HCT116 (cell line): Measurements from ENCODE around the gene ACMSD.
"Not testable (repeated sequence)": the region's sequence is repeated elsewhere in the genome, so short reads cannot be mapped to it uniquely, and the experiment has no call there.

Source experiments
- CTCF ChIP-seq, 3 experiments: fragments of 200-600 bp in 1 of 3; sonication (generic) in 1 of 3; IDR thresholded peaks in 2 of 3; conservative IDR thresholded peaks in 1 of 3; 2 replicates each; pipeline ENCODE4 v1.5.1; 2012 to 2017; ENCODE audit warnings: low read depth in 2 of 3, low read length in 2 of 3, antibody characterized with exemption in 1 of 3, borderline replicate concordance in 1 of 3, control low read depth in 1 of 3, mild to moderate bottlenecking in 1 of 3, mixed read lengths in 1 of 3, mixed run types in 1 of 3, moderate library complexity in 1 of 3; ENCODE audit not compliant: insufficient read depth in 1 of 3
- EZH2 ChIP-seq: fragments of 200-600 bp; sonication (generic); IDR thresholded peaks from 2 replicates; pipeline ENCODE4 v1.6.1; 2017; ENCODE audit warnings: antibody characterized with exemption, mixed run types
- YY1 ChIP-seq: IDR thresholded peaks from 2 replicates; pipeline ENCODE4 v1.6.1; 2011; ENCODE audit warnings: low read length, low read depth, moderate library complexity, mild to moderate bottlenecking; ENCODE audit not compliant: insufficient replicate concordance; ENCODE audit errors: extremely low read depth

- not testable (repeated sequence) for TF ChIP-seq CTCF (IDR thresholded peaks at IDR 0.05 in 2 of 3, conservative IDR thresholded peaks at IDR 0.05 in 1 of 3; ENCODE audit: borderline replicate concordance in 1 of 3, insufficient read depth in 1 of 3, low read depth in 2 of 3, low read length in 2 of 3); EZH2; YY1
These were observed 34.6 kb upstream of the ACMSD start for GRCh38 chr2:134803609-134804405.
